Hypothalamus (tissue), 51 donors: ENCODE results near the gene LAMP1.
A peak's percentile ranks its signal among the peaks of the same experiment; 100 is the strongest.
"Not testable (repeated sequence)": the region's sequence is repeated elsewhere in the genome, so short reads cannot be mapped to it uniquely, and the experiment has no call there.

Experiments used
- DNase-seq, 51 donors: peaks; one replicate each; lab custom pipeline; 2025; lab: John Stamatoyannopoulos, UW

LAMP1 gene

GRCh38 chr13:113325779-113326178, 28.7 kb downstream of the LAMP1 start:
- no peak for DNase-seq

GRCh38 chr13:113327391-113327765, 30.3 kb downstream of the LAMP1 start:
- no peak for DNase-seq

GRCh38 chr13:113327766-113328471, 30.9 kb downstream of the LAMP1 start:
- DNase-seq, result peak in 1 of 51 donors; percentile 13

GRCh38 chr13:113328851-113329250, 31.8 kb downstream of the LAMP1 start:
- no peak for DNase-seq

GRCh38 chr13:113329656-113330312, 32.7 kb downstream of the LAMP1 start:
- peak in 1 of 51 donors; percentile 8 for DNase-seq

- no peak for DNase-seq
These were observed 35.6 kb downstream of the LAMP1 start for GRCh38 chr13:113332615-113333014.

- no peak for DNase-seq
These were observed 36.0 kb downstream of the LAMP1 start for GRCh38 chr13:113333076-113333475.

GRCh38 chr13:113337556-113337955, 40.5 kb downstream of the LAMP1 start:
- no peak for DNase-seq

- DNase-seq, result no peak
These were observed 40.9 kb downstream of the LAMP1 start for GRCh38 chr13:113337976-113338375.

GRCh38 chr13:113338451-113338850, 41.4 kb downstream of the LAMP1 start:
- DNase-seq, result no peak

- DNase-seq, result no peak
These were observed 46.0 kb downstream of the LAMP1 start for GRCh38 chr13:113342820-113343691.

GRCh38 chr13:113343692-113343968, 46.6 kb downstream of the LAMP1 start:
- no peak for DNase-seq

GRCh38 chr13:113345486-113345885, 48.4 kb downstream of the LAMP1 start:
- no peak for DNase-seq

- DNase-seq, result not testable (repeated sequence)
These were observed 50.7 kb downstream of the LAMP1 start for GRCh38 chr13:113347736-113348225.

GRCh38 chr13:113348591-113348990, 51.6 kb downstream of the LAMP1 start:
- DNase-seq, result no peak

- no peak for DNase-seq
These were observed 52.0 kb downstream of the LAMP1 start for GRCh38 chr13:113349050-113349449.

GRCh38 chr13:113349491-113349890, 52.5 kb downstream of the LAMP1 start:
- no peak for DNase-seq

- no peak for DNase-seq
These were observed 53.3 kb downstream of the LAMP1 start for GRCh38 chr13:113350065-113350937.

GRCh38 chr13:113350938-113351335, 53.9 kb downstream of the LAMP1 start:
- no peak for DNase-seq

GRCh38 chr13:113351514-113352026, 54.5 kb downstream of the LAMP1 start:
- DNase-seq, result peak in 5 of 51 donors; percentile 12 to 31 (median 14)
